ENCODE measurements around the gene CRHR2.
"Not testable (repeated sequence)": the region's sequence is repeated elsewhere in the genome, so short reads cannot be mapped to it uniquely, and the experiment has no call there.

Gene CRHR2

GRCh38 chr7:30648744-30649540 lies 33.3 kb downstream of the CRHR2 start:
- H3K4me3 ChIP-seq (ENCODE audit: low read depth, low read length), result no peak overlapping the region
- no peaks in the 10 kb centered on the region for H3K27me3 ChIP-seq (ENCODE audit: control insufficient read depth, insufficient read depth, low read length)
- peaks cover 6% of the 10 kb centered on the region for H3K36me3 ChIP-seq (ENCODE audit: control insufficient read depth, insufficient read depth, low read length)
- peaks cover 2% of the 10 kb centered on the region for H3K4me1 ChIP-seq (ENCODE audit: control insufficient read depth, insufficient read depth, low read length)
- no peak overlapping the region for H3K9ac ChIP-seq (ENCODE audit: low read depth, low read length)
- H3K9me3 ChIP-seq (ENCODE audit: control insufficient read depth, insufficient read depth, low read length), result no peaks in the 10 kb centered on the region

- Histone ChIP-seq H3K9me3 (ENCODE audit: control insufficient read depth, insufficient read depth, low read length) (no peaks in the 10 kb centered on the region), H3K4me3 (ENCODE audit: low read depth, low read length) (no peak overlapping the region), H3K4me1 (ENCODE audit: control insufficient read depth, insufficient read depth, low read length) (peaks cover 5% of the 10 kb centered on the region), H3K36me3 (ENCODE audit: control insufficient read depth, insufficient read depth, low read length) (peaks cover 6% of the 10 kb centered on the region), H3K9ac (ENCODE audit: low read depth, low read length) (no peak overlapping the region), H3K27me3 (ENCODE audit: control insufficient read depth, insufficient read depth, low read length) (no peaks in the 10 kb centered on the region)
Observed at GRCh38 chr7:30647589-30648364, 34.5 kb downstream of the CRHR2 start.

GRCh38 chr7:30646154-30646553 lies 36.1 kb downstream of the CRHR2 start:
- H3K9me3 ChIP-seq (ENCODE audit: control insufficient read depth, insufficient read depth, low read length), result no peaks in the 10 kb centered on the region
- no peak overlapping the region for H3K4me3 ChIP-seq (ENCODE audit: low read depth, low read length)
- H3K27me3 ChIP-seq (ENCODE audit: control insufficient read depth, insufficient read depth, low read length), result no peaks in the 10 kb centered on the region
- H3K4me1 ChIP-seq (ENCODE audit: control insufficient read depth, insufficient read depth, low read length), result peaks cover 5% of the 10 kb centered on the region
- H3K36me3 ChIP-seq (ENCODE audit: control insufficient read depth, insufficient read depth, low read length), result peaks cover 6% of the 10 kb centered on the region
- no peak overlapping the region for H3K9ac ChIP-seq (ENCODE audit: low read depth, low read length)

GRCh38 chr7:30645661-30646060 lies 36.6 kb downstream of the CRHR2 start:
- H3K9me3 ChIP-seq (ENCODE audit: control insufficient read depth, insufficient read depth, low read length), result no peaks in the 10 kb centered on the region
- H3K4me3 ChIP-seq (ENCODE audit: low read depth, low read length), result no peak overlapping the region
- peaks cover 6% of the 10 kb centered on the region for H3K36me3 ChIP-seq (ENCODE audit: control insufficient read depth, insufficient read depth, low read length)

GRCh38 chr7:30644286-30644955 lies 37.8 kb downstream of the CRHR2 start:
- peaks cover 6% of the 10 kb centered on the region for H3K36me3 ChIP-seq (ENCODE audit: control insufficient read depth, insufficient read depth, low read length)
- no peaks in the 10 kb centered on the region for H3K9me3 ChIP-seq (ENCODE audit: control insufficient read depth, insufficient read depth, low read length)
- H3K27me3 ChIP-seq (ENCODE audit: control insufficient read depth, insufficient read depth, low read length), result no peaks in the 10 kb centered on the region
- no peak overlapping the region for H3K4me3 ChIP-seq (ENCODE audit: low read depth, low read length)
- H3K9ac ChIP-seq (ENCODE audit: low read depth, low read length), result no peak overlapping the region
- H3K4me1 ChIP-seq (ENCODE audit: control insufficient read depth, insufficient read depth, low read length), result peaks cover 3% of the 10 kb centered on the region

More at GRCh38 chr7:30645661-30646060, 36.6 kb downstream of the CRHR2 start:
- H3K9ac ChIP-seq (ENCODE audit: low read depth, low read length), result no peak overlapping the region
- no peaks in the 10 kb centered on the region for H3K27me3 ChIP-seq (ENCODE audit: control insufficient read depth, insufficient read depth, low read length)
- peaks cover 5% of the 10 kb centered on the region for H3K4me1 ChIP-seq (ENCODE audit: control insufficient read depth, insufficient read depth, low read length)

- H3K4me1 ChIP-seq (ENCODE audit: control insufficient read depth, insufficient read depth, low read length), result peaks cover 3% of the 10 kb centered on the region
- no peaks in the 10 kb centered on the region for H3K9me3 ChIP-seq (ENCODE audit: control insufficient read depth, insufficient read depth, low read length)
- H3K4me3 ChIP-seq (ENCODE audit: low read depth, low read length), result peak overlapping the region; percentile 22
- H3K9ac ChIP-seq (ENCODE audit: low read depth, low read length), result no peak overlapping the region
- no peaks in the 10 kb centered on the region for H3K27me3 ChIP-seq (ENCODE audit: control insufficient read depth, insufficient read depth, low read length)
- peaks cover 6% of the 10 kb centered on the region for H3K36me3 ChIP-seq (ENCODE audit: control insufficient read depth, insufficient read depth, low read length)
Observed at GRCh38 chr7:30642789-30643188, 39.5 kb downstream of the CRHR2 start.

- not testable (repeated sequence) for H3K4me1 ChIP-seq (ENCODE audit: control insufficient read depth, insufficient read depth, low read length); H3K9ac ChIP-seq (ENCODE audit: low read depth, low read length); H3K27me3 ChIP-seq (ENCODE audit: control insufficient read depth, insufficient read depth, low read length); H3K9me3 ChIP-seq (ENCODE audit: control insufficient read depth, insufficient read depth, low read length); H3K36me3 ChIP-seq (ENCODE audit: control insufficient read depth, insufficient read depth, low read length)
- peak overlapping the region; percentile 22 for H3K4me3 ChIP-seq (ENCODE audit: low read depth, low read length)
Observed at GRCh38 chr7:30642322-30642721, 39.9 kb downstream of the CRHR2 start.

- Histone ChIP-seq H3K4me3 (ENCODE audit: low read depth, low read length) (no peak overlapping the region), H3K27me3 (ENCODE audit: control insufficient read depth, insufficient read depth, low read length) (no peaks in the 10 kb centered on the region), H3K36me3 (ENCODE audit: control insufficient read depth, insufficient read depth, low read length) (peaks cover 34% of the 10 kb centered on the region), H3K9me3 (ENCODE audit: control insufficient read depth, insufficient read depth, low read length) (no peaks in the 10 kb centered on the region), H3K4me1 (ENCODE audit: control insufficient read depth, insufficient read depth, low read length) (no peaks in the 10 kb centered on the region), H3K9ac (ENCODE audit: low read depth, low read length) (no peak overlapping the region)
Observed at GRCh38 chr7:30635798-30636197, 46.5 kb downstream of the CRHR2 start.

GRCh38 chr7:30634634-30635201 lies 47.5 kb downstream of the CRHR2 start:
- H3K9me3 ChIP-seq (ENCODE audit: control insufficient read depth, insufficient read depth, low read length), result no peaks in the 10 kb centered on the region
- H3K27me3 ChIP-seq (ENCODE audit: control insufficient read depth, insufficient read depth, low read length), result no peaks in the 10 kb centered on the region
- no peaks in the 10 kb centered on the region for H3K4me1 ChIP-seq (ENCODE audit: control insufficient read depth, insufficient read depth, low read length)
- peaks cover 34% of the 10 kb centered on the region for H3K36me3 ChIP-seq (ENCODE audit: control insufficient read depth, insufficient read depth, low read length)
- H3K4me3 ChIP-seq (ENCODE audit: low read depth, low read length), result no peak overlapping the region
- no peak overlapping the region for H3K9ac ChIP-seq (ENCODE audit: low read depth, low read length)

- H3K36me3 ChIP-seq (ENCODE audit: control insufficient read depth, insufficient read depth, low read length), result peaks cover 40% of the 10 kb centered on the region
- no peaks in the 10 kb centered on the region for H3K9me3 ChIP-seq (ENCODE audit: control insufficient read depth, insufficient read depth, low read length)
- H3K4me1 ChIP-seq (ENCODE audit: control insufficient read depth, insufficient read depth, low read length), result no peaks in the 10 kb centered on the region
- H3K9ac ChIP-seq (ENCODE audit: low read depth, low read length), result no peak overlapping the region
- H3K4me3 ChIP-seq (ENCODE audit: low read depth, low read length), result no peak overlapping the region
- no peaks in the 10 kb centered on the region for H3K27me3 ChIP-seq (ENCODE audit: control insufficient read depth, insufficient read depth, low read length)
Observed at GRCh38 chr7:30634193-30634626, 48.0 kb downstream of the CRHR2 start.

GRCh38 chr7:30633223-30633622 lies 49.0 kb downstream of the CRHR2 start:
- Histone ChIP-seq H3K9ac (ENCODE audit: low read depth, low read length) (no peak overlapping the region), H3K4me1 (ENCODE audit: control insufficient read depth, insufficient read depth, low read length) (no peaks in the 10 kb centered on the region), H3K36me3 (ENCODE audit: control insufficient read depth, insufficient read depth, low read length) (peaks cover 49% of the 10 kb centered on the region), H3K9me3 (ENCODE audit: control insufficient read depth, insufficient read depth, low read length) (no peaks in the 10 kb centered on the region), H3K27me3 (ENCODE audit: control insufficient read depth, insufficient read depth, low read length) (no peaks in the 10 kb centered on the region), H3K4me3 (ENCODE audit: low read depth, low read length) (no peak overlapping the region)
